HG03025 (cell line): ENCODE measurements around the gene SIX1.

ENCODE experiments used
- ATAC-seq: cut with Tn5 transposase; IDR thresholded peaks from one replicate; pipeline ENCODE4 v1.9.1; 2021; ENCODE audit warnings: mild to moderate bottlenecking, moderate library complexity; ENCODE audit not compliant: unreplicated experiment, low FRiP score

The SIX1 gene

GRCh38 chr14:60648934-60649874, at the start of gene SIX1:
SIX1 (minus strand) TSS chr14:60649477; CDS start chr14:60649189, 288 bp downstream.
- no peak for ATAC-seq

- no peak for ATAC-seq
Measured at GRCh38 chr14:60695327-60695726, 46.0 kb upstream of the SIX1 start.

GRCh38 chr14:60691383-60692113, 42.3 kb upstream of the SIX1 start:
- no peak for ATAC-seq

- no peak for ATAC-seq
Measured at GRCh38 chr14:60686865-60687264, 37.6 kb upstream of the SIX1 start.

- ATAC-seq: no peak
Measured at GRCh38 chr14:60684203-60684602, 34.9 kb upstream of the SIX1 start.

- no peak for ATAC-seq
Measured at GRCh38 chr14:60681271-60681670, 32.0 kb upstream of the SIX1 start.

- ATAC-seq: no peak
Measured at GRCh38 chr14:60680511-60680910, 31.2 kb upstream of the SIX1 start.

- ATAC-seq: no peak
Measured at GRCh38 chr14:60679566-60680258, 30.4 kb upstream of the SIX1 start.

GRCh38 chr14:60677701-60678100, 28.4 kb upstream of the SIX1 start:
- ATAC-seq: no peak

- no peak for ATAC-seq
Measured at GRCh38 chr14:60670989-60671388, 21.7 kb upstream of the SIX1 start.

- no peak for ATAC-seq
Measured at GRCh38 chr14:60668431-60669112, 19.3 kb upstream of the SIX1 start.

GRCh38 chr14:60665177-60665550, 15.9 kb upstream of the SIX1 start:
- ATAC-seq: no peak

GRCh38 chr14:60662982-60663381, 13.7 kb upstream of the SIX1 start:
- no peak for ATAC-seq

GRCh38 chr14:60661721-60662120, 12.4 kb upstream of the SIX1 start:
- ATAC-seq: no peak

- no peak for ATAC-seq
Measured at GRCh38 chr14:60658909-60659585, 9.8 kb upstream of the SIX1 start.

GRCh38 chr14:60658211-60658690, 9.0 kb upstream of the SIX1 start:
- no peak for ATAC-seq

GRCh38 chr14:60657456-60658210, 8.4 kb upstream of the SIX1 start:
- no peak for ATAC-seq

GRCh38 chr14:60656686-60657455, 7.6 kb upstream of the SIX1 start:
- ATAC-seq: peak; percentile 73
